HG02973 (cell line): ENCODE results near the gene FLOT1.

ENCODE experiments used
- ATAC-seq: cut with Tn5 transposase; IDR thresholded peaks from one replicate; pipeline ENCODE4 v1.9.1; 2021; ENCODE audit warnings: moderate library complexity; ENCODE audit not compliant: unreplicated experiment

The FLOT1 gene

DNA sequence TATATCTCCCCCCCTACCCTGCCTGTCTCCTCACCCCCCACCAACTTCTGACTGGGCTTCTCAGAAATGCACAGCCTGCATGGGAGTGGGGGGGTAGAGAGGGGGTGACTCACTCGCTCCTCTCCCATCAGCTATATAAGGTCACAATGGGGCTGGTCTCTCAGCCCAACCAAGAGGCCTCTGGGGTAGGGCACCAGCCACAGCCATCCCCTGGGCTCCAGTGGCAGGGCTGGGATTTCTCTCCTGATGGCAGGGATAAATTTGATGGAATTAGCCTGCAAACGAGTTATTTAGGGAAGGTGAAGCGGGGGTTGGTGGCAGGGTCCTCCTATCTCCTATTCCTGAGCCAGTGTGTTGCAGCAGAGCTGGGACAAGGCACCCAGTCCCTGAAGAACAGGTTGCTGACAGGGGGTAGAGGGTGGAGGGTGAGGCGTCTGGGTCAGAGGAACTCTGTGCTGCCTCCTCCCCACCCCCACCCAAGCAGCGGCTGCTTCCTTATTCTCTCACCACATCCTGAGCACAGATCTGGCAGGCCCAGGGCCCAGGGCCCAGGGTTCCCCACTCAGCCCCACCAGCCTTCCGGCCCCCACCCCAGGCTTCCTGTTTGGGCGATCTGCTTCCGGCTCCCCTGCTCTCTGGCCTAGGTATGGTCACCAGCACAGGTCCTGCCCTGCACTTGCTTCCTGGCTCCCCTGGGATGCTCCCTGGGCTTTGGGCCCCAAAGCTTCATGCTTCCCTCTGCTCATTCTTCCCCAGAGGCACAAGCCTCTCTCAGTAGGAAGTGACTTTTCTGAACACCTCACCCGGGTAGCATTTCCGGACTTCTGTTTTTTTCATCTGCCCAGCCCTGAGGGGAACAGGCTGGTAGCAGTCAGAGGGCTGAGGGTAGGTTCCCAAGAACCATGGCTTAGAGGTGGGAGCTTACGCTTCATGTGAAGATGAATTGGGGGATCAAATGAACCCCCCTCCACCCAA lies 60.1 kb downstream of the FLOT1 start:
- peak; percentile 42 for ATAC-seq

GRCh38 chr6:30681766-30682142 lies 60.7 kb downstream of the FLOT1 start:
- no peak for ATAC-seq

- ATAC-seq: no peak
These were observed 62.5 kb downstream of the FLOT1 start for GRCh38 chr6:30679765-30680535.

DNA sequence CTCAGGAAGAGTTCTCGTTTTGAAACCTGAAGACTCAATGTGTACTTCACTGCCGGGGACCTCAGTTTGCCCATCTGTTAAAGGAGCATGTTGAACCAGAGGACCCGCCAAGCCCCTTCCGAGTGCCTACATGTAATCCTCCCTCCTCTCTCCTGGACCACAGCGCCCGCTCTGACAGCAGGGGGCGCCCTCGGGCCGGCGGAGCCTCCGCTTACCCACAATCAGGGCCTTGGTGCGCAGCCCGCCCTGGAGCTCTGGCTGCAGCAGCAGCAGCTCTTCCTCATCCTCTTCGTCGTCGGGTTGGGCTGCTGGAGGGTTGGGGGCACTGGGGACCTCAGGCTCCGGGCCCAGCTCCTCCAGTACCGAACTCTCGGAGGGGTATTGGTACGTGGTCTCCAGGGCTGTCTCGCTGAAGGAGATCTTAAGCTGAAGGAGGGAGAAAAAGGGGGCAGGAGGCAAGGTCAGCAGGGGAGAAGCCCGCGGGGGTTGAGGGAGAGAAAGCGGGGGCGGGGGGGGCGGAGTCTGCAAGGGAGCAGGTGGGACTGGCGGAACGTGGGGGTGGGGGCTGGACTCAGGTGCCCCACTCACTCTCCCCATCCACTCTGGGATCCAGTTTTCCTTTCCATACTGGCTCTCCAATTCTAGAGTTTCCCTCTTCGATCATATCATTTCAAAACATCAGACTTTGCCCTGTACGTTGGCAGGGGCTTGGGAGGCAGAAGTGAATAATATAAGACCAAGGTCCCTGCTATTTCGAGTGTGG lies 63.3 kb downstream of the FLOT1 start:
- no peak for ATAC-seq
